HG02884 (cell line): Measurements from ENCODE around the gene MS4A18.

Experiments used
- ATAC-seq: cut with Tn5 transposase; IDR thresholded peaks from one replicate; pipeline ENCODE4 v1.9.1; 2021; ENCODE audit warnings: mild to moderate bottlenecking, moderate library complexity; ENCODE audit not compliant: unreplicated experiment

Gene MS4A18

DNA sequence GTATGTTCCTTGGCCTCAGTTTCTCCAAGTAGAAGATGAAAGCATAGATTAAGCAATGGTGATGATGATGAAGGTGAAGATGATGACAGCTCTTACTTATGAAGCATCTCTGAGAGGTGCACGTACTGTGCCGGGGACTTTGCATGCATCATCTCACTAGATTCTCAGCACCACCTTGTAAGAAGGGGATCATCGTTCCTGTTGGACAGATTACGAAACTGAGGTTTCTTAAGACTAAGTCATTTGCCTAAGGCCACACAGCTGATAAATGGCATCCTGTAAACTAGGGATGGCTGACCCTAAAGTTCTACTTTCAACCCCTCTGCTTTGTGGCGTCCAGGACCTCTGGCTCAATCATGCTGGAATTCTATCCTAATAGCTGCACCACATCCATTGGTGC is 40.8 kb downstream of the MS4A18 start:
- ATAC-seq = no peak

DNA sequence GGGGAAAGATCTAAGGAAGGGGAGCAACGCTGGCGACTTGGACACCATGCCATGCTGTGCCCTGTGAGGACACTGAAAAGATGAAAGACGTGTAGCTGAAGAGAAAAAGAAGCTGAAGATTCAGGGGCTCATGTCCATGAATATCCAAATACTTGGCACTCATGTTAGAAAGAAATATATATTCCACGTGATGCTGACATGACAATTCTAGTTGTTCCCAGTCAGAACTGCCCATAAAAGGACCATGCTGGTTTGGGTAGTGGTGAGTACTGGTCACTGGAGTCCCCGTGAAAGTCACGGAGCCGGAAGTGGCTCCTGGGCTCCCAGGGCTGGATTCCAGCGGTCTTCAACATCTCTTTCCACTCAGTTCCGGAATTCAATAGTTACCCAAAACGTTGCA is 42.0 kb downstream of the MS4A18 start:
- ATAC-seq = no peak

DNA sequence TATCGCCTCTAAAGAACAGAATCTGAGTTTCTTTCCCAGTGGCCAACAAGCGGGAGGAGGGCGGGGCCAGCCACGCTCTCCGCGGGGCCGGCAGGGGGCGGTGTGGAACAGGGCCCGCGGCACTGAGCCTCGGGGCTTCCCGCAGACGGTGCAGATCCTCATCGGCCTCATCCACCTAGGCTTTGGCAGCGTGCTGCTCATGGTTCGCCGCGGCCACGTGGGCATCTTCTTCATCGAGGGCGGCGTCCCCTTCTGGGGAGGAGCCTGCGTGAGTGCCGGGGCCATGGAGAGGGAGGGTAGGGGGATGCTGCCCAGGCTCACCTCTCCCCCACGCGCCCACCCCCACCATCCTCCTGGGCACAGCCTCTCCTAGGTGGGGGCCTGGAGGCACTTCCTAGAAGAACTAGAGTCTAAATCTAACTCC is 42.9 kb downstream of the MS4A18 start:
- no peak for ATAC-seq

DNA sequence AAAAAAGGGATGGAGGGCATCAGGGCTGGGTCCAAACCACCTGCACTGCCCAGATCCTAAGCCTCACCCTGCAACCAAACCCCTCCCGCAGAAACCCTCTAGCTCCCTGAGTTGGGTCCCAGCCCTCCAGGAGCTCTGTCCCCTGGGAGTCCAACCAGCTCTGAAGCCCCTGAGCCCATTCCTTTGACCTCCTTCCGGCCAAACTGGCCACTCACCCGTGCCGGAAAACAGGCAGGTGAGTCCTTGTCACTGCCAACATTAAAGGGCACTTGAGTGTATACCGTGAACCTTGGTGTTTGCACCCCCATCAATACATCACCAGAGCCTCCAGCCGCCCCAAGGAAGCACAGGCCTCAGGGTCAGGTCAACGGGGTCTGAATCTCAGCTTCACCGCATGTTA is 43.7 kb downstream of the MS4A18 start:
- ATAC-seq = no peak

DNA sequence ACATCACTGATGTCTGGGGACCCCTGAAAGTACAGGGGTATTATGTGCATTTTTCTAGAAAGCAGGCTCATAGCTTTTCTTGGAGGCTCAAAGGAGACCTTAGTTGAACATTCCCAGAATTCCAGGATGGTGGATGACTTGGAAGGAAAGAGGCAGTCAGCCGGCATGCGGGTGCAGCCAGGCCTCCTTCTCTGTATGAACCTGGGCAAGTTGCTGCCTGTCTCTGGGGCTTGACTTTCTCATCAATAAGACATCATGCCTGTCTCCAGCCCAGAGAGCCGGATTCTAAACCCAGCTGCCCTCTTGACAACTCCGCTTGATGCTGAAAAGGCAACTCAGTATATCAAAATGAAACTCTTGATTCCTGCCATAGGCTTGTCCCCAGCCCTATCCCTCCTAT is 44.8 kb downstream of the MS4A18 start:
- no peak for ATAC-seq

DNA sequence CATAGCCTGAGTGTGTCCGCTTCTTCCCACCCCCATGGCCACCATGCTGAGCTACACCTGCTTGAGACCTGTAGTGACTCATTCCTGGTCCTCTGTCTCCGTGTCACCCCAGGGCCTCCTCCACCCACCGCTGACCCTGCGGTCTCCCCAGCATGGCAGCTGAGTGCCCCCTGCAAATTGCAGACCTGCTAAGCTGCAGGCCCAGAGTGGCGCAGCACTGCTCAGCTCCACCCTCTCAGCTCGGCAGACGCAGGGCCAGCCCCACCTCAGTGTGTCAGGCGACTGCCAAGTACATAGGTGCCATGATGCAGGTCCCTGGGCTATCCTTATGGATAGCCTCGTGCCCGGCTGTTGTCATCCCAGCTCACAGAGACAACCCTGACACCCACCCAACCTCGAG is 45.3 kb downstream of the MS4A18 start:
- ATAC-seq = no peak

DNA sequence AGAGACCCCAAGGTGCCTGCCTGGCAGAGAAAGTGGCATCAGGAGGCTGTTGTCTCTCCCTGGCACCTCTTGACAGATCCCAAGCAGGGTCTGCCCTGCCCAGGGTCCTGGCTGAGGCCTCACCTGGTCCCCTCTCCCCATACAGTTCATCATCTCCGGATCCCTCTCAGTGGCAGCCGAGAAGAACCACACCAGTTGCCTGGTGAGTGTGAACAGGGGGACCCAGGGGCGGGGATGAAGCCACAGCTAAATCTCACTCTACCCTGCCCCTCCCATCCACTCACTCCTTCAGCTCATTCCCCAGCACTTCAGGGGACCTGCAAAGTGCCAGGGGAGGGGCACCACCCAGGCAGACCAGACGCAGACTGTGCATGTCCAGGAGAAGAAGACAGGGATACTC is 46.6 kb downstream of the MS4A18 start:
- no peak for ATAC-seq

DNA sequence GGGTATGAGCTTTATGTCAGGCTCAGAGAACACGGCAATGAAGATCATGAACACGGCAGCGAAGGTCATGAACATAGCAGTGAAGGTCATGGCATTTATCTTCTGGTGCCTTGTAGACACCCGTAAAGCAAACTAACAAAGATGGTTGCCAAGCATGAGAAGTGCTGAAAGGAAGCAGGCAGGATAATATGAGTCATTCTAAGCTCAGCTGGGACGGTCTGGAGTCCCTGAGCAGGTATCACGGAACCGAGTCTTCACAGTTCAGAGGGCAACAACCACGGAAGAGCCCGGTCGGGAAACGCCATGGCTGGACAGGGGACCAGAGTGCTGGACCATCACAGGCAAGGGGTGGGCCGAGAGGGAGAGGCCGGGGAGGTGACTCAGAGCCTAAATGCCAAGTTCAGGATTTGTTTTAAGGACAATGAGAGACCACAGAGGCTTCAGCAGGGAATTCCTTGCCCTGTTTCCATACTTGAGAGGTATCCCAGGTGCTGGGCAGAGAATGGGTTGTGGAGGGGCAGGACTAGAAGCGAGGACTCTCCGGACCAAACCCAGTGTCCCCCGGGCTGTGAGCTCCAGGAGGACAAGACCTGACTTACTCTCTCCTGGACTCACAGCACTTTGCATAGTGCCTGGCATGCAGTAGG is 47.5 kb downstream of the MS4A18 start:
- ATAC-seq = no peak

DNA sequence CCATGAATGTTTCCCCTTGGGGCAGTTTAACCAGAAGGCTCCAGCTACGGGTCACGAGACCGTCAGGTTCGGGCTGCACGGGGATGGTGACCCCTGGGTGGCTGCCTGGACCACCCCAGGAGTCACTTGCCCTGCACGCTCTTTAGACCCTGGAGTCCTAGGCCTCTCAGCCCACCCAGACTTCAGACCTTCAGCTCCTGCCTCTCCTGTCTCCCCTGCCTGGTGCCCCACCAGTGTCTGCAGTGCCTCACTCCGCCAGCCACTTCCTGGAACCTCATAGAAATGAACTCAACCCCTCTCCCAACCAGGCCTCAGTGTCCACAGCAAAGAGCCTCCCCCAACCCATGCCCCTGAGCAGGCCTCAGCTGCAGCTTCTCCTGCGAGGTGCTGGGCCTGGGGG is 48.1 kb downstream of the MS4A18 start:
- no peak for ATAC-seq

DNA sequence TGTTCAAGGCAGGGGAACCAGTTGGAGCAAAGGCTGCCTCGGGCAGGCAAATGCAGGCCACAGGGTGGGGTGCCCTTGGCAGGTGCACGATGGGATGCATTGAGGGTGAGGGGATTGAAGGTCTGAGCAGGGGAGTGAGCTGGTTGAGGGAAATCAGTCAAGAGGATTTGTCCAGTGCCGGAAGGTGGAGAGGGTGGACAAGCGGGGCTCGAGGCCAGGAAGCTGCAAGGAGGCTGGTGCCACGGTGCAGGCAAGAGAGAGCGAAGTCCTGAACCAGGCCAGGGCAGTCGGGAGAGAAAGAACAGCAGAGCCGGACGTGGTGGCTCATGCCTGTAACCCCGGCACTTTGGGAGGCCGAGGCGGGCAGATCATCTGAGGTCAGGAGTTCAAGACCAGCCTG is 50.2 kb downstream of the MS4A18 start:
- no peak for ATAC-seq

DNA sequence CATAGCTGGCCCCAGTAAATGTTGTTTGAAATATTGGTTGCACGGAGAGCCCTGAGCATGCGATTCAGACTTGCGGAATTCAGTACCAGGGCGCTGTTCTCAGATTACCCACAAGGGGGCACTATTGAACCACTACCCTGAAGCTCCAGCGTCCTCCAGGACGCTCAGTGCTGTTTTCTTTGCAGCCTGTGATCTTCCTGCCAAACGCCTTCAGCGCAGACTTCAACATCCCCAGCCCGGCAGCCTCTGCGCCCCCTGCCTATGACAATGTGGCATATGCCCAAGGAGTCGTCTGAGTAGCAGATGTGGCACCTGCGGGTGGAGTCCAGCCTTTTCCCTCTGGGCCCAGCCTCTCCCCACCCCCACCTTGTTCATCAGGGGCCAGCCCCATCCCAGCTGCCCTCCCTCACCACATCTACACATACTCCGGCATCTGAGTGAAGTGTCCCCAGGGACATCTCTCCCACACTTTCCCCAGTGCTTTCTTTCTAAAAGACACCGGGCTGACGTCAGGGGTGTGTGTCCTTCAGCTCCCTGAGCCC is 51.0 kb downstream of the MS4A18 start:
- ATAC-seq = no peak

DNA sequence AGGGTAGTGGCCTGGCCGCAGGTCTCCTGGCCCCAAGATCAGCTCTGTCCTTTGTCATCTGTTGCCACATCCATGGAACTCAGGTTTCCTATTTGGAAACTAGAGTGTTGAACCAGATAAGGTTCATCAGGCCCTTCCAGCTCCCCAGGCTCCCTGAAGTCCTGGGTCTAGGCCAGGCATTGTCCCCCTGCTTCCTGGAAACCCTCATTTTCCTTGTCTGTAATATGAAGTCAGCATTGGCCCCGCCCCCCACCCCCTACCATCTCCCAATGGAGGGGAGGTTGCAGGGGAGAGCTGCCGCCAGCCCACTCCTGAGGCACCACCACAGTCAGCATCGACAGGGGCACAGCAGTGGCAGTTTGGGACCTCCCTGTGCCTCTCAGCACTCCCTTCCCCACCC is 51.6 kb downstream of the MS4A18 start:
- ATAC-seq = no peak

DNA sequence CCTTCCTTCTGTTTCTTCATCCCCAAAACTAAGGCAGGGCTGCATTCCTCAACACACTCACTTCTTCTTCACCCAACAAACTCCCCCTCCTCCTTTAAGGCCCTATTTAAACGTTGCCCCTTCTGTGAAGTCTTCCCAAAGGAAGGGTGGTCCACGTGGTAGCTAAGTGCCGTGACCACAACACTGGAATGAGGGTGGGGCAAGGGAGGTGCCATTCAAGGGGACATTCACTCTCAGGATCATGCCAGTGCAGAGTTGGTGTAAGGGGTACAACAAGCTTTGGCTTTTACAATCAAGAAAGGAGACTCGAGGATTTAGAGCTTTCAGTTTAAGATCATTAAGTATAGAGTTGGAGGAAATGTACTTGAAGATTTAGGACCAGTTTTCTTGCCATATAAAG is 52.6 kb downstream of the MS4A18 start:
- ATAC-seq = no peak

DNA sequence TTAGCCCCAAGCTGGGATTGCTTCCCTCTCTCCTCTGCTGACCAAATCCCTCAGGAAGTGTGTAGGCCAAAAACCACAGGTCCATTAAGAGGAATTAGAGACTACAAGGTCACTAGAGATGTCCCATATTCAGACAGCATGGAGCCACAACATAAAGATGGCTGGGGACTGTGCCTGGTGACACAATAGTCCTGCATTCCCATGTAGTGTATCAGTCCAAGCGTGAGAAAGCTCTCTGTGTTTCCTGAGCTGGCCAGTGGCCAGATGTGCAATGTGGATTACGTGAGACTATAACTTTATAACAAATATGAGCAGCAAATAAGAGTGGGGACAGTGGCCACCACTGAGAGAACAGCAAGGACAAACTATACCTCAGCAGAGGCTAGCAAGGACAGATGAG is 53.1 kb downstream of the MS4A18 start:
- ATAC-seq = no peak

DNA sequence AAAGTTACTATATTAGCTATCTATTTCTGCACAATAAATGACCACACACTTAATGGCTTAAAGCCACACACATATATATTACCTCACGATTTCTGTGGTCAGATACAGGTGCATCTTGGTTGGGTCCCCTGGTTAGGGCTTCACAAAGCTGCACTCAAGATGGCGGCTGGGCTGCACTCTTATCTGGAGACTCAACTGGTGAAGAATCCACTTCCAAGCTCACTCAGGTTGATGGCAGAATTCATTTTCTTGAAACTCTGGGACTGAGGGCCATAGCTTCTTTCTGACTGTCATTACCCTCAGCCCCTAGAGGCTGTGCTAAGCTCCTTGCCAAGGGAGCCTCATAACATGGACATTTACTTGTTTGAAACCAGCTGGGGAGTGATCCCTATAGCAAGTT is 55.5 kb downstream of the MS4A18 start:
- no peak for ATAC-seq

DNA sequence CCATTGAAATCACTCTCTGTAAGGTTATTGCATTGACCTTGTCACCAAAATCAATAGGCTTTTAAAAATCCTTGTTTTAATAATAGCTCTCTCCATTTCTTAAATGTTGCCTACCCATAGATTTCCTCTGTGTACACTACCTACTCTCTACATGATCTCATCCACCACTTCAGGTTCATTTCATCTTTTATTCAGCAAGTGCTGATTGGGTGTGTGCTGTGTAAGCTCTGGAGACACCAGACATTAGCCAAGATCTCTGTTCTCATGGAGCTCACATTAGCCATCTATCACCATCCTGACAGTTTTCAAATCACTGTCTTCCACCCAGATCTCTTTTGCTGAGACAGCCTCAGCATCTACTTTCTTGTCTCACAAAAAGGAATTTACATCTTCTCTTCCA is 56.3 kb downstream of the MS4A18 start:
- no peak for ATAC-seq

DNA sequence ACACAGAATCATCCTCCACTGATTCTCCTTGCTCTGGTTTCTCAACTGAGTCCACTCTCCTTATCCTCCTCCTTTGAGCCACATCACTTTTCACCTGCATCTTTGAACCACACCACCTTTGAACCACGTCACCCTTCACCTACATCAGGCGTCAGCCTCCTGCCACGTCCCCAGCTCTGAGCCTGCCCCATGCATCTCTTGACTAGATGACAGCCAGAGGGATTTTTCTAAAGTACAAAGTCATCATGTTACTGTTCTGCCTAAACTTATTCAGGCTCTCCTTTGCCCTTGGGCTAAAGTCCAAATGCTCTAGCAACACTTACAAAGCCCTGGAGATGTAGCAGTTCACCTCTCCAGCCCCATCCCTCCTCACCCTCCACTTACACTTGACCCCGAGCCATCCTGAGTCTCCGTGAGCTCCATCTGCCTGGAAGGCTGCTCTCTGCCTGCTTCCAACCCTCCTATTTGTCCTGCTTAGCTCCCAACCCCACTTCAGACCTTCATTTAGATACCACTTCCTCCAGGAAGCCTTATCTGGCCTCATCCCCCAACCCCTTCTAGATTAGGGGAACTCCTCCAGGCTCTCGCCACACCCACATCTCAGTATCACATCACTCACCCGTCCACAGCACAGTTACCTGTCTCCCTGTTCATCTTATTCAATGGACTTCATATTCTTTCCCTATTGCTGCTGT is 56.9 kb downstream of the MS4A18 start:
- ATAC-seq = no peak

DNA sequence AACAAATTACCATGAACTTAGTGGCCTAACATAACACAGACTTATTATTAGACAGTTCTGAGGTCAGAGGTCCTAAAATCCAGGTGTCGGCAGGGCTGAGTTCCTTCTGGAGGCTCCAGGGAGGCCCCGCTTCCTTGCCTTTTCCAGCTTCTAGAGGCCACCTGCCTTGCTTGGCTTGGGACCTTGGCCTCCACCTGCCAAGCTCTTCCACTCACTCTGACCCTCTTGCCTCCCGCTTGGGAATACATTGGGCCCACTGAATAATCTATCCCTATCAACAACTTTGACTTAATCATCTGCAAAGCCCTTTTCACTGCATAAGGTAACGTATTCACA is 57.4 kb downstream of the MS4A18 start:
- ATAC-seq = no peak

DNA sequence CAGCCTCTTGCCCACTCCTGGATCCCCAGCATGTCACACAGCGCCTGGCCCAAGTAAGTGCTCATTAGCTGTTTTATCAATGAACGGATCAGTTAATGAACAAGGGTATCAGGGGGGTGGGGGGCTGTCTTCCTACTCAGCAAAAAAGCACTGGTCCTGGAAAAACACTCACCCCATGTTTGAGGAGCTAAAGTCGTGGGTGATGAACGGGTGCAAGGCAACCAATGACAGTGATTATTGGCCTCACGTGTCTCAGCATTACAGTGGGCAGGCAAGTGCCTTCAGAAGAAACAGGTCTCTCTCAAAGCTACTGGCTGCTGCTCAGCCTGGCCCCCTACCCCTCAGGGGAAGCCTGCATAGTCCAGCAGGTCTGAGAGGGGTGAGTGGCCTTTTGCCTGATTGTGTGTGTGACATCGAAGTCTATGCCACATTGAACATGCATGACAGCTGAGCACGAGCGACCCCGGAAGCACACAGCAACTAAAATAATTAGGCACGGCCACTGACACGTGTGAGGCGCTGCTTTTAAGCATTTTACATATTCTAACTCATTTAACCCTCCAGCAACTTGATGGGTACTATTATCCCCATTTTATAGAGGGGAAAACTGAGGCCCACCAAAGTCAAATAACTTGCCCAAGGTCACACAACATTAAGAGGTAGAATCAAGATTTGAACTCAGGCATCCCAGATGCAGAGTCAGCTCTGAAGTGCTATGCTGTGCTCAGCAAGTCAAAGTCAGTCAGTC is 58.0 kb downstream of the MS4A18 start:
- ATAC-seq = no peak

DNA sequence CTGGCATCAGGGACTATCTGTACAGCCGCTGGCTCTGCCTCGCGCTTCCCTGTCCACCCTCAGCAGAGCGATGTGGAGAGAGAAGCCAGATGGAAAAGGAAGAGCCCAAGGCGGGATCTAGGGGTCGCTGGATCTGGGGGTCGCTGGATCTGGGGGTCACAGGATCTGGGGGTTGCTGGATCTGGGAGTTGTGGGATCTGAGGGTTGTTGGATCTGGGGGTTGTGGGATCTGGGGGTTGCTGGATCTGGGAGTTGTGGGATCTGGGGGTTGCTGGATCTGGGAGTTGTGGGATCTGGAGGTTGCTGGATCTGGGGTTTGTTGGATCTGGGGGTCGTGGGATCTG is 58.6 kb downstream of the MS4A18 start:
- no peak for ATAC-seq

DNA sequence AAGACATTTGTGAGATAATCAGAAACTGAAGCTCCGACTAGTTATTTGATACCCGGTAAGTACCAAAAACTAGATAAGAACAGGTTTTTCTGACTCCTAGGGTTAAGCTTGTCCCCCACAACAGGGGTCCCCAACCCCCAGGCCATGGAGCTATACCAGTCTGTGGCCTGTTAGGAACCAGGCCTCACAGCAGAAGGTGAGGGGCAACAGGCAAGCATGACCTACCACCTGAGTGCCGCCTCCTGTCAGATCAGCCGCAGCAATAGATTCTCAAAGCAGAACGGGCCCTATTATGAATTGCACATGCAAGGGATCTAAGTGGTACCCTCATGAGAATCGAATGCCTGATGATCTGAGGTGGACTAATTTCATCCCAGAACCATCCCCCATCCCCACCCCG is 59.4 kb downstream of the MS4A18 start:
- ATAC-seq = no peak

DNA sequence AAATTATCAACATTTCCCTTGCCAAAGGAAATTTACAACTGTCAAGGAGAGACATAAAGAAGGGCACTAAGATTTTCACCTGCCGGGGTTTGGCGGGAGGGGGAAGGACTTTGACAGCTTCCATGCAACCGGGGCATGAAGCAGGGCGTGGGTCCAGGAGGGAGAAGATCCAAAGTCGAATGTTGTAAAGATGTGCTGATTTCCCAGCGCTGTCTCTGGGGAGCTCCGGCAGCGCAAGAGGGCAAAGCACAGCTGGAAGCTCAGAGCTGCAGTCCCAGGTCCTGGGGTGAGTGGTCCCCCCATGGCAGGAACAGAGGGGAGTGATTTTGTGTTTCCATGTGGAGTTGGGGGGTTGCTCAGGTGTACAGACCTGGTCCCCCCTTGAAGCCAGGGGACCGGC is 60.6 kb downstream of the MS4A18 start, which contains the start of gene MS4A10:
Gene MS4A10 (plus strand): TSS at position 198 of the 400 bp plus-strand sequence. CDS start 5,003 bp downstream, outside the sequence.
- ATAC-seq = no peak
